ENCODE measurements around the gene MTMR4. TPM values are rescaled to one million over a fixed set of nuclear protein-coding genes. Genes with fewer than 3 reads are reported as not detected.

MTMR4 gene
- polyA plus RNA-seq, 3 donors = 7.2 to 20.7 (median 8.4) TPM

DNA sequence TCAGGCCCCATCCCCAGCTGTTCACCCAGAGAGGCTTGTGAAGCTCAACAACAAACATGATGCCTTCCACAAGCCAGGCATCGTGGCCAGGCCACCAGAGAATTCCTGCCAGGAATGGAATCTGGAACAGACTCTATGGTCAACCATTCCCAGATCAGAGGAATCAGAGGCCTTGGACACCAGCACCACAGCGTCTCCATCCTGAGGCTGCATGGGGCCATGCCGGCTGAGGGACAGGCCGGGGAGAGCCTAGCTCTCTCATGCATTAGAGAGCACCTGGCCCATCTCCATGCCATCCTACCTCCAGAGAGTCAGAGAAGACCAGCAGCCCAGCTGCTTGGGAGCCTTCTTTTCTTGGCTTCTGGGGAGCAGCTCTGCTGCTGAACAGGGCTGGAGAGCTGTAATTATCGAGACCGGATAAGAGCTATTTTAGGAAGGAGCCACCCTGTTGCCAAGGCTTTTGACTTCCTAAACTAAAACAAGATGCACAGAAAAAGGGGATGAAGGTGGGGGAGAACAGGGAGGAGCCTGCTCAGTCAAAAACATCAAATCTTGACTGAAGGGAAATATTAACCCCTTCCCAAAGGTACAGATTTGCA, 24.5 kb upstream of the MTMR4 start:
- Histone ChIP-seq H3K9ac (ENCODE audit: insufficient read depth, low read length, poor library complexity, severe bottlenecking) (no peak overlapping the region), H3K27ac (ENCODE audit: low read depth in 1 of 2, low read length in 2 of 2) (no peak overlapping the region), H3K36me3 (replicated peaks in 1 of 2; ENCODE audit: control insufficient read depth in 1 of 2, insufficient read depth in 2 of 2, low read length in 2 of 2) (no peaks in the 10 kb centered on the region), H3K4me3 (replicated peaks in 1 of 3; ENCODE audit: low read depth in 2 of 3, low read length in 3 of 3) (no peak overlapping the region), H4K20me1 (ENCODE audit: insufficient read depth, low read length) (no peaks in the 10 kb centered on the region), H2AFZ (ENCODE audit: insufficient read depth, low read depth, low read length, poor library complexity, severe bottlenecking) (no peak overlapping the region), H3K4me1 (ENCODE audit: control insufficient read depth in 1 of 2, insufficient read depth in 2 of 2, low read length in 2 of 2) (peaks cover 33% of the 10 kb centered on the region in 2 donors), H3K4me2 (replicated peaks; ENCODE audit: extremely low read depth, low read length, poor library complexity, severe bottlenecking) (peak overlapping the region; percentile 5), H3K79me2 (ENCODE audit: insufficient read depth, low read length) (no peaks in the 10 kb centered on the region), H3K9me3 (replicated peaks in 1 of 2; ENCODE audit: control insufficient read depth in 1 of 2, insufficient read depth in 1 of 2, low read length in 2 of 2) (no peaks in the 10 kb centered on the region), H3K27me3 (ENCODE audit: control insufficient read depth in 2 of 2, insufficient read depth in 2 of 2, low read length in 2 of 2) (no peaks in the 10 kb centered on the region)
- peaks cover 0 to 2% of the 10 kb centered on the region in 2 donors for H3K36me3 Mint-ChIP-seq
- intact Hi-C loops (cut with micrococcal nuclease) = no loop called here
- no peak for DNase-seq
- peak overlapping the region in 1 of 2 donors; percentile 44 for H3K4me3 Mint-ChIP-seq
- no peaks in the 10 kb centered on the region for H3K9me3 Mint-ChIP-seq
- H3K27ac Mint-ChIP-seq = peak overlapping the region in 2 of 7 donors; percentile 7 to 66
- H3K4me1 Mint-ChIP-seq = peaks cover 37% of the 10 kb centered on the region
- TF ChIP-seq, protein P1, sequence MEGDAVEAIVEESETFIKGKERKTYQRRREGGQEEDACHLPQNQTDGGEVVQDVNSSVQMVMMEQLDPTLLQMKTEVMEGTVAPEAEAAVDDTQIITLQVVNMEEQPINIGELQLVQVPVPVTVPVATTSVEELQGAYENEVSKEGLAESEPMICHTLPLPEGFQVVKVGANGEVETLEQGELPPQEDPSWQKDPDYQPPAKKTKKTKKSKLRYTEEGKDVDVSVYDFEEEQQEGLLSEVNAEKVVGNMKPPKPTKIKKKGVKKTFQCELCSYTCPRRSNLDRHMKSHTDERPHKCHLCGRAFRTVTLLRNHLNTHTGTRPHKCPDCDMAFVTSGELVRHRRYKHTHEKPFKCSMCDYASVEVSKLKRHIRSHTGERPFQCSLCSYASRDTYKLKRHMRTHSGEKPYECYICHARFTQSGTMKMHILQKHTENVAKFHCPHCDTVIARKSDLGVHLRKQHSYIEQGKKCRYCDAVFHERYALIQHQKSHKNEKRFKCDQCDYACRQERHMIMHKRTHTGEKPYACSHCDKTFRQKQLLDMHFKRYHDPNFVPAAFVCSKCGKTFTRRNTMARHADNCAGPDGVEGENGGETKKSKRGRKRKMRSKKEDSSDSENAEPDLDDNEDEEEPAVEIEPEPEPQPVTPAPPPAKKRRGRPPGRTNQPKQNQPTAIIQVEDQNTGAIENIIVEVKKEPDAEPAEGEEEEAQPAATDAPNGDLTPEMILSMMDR (IDR thresholded peaks at IDR 0.05) = no peak
- 95% methylated on average over 2 of the region's 6 CpGs for WGBS (ENCODE audit: insufficient coverage)
- H3K27me3 Mint-ChIP-seq (ENCODE audit: low read depth in 3 of 3) = peaks cover 0 to 12% (median 6%) of the 10 kb centered on the region in 3 donors

DNA sequence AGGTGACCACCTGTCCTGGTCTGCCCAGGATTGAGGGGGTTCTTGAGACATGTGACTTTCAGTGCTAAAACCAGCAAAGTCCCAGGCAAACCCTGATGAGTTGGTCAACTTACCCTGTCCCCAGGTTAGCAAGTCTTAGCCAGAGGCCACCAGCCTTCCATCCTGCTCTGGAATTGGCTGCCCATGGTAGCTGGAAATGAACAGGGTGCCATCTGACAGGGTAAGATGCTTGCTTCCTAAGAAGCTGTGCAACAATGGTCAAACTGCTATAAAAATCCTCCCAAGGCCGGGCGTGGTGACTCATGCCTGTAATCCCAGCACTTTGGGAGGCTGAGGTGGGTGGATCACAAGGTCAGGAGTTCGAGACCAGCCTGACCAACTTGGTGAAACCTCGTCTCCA, 22.8 kb upstream of the MTMR4 start:
- Histone ChIP-seq H3K27me3 (ENCODE audit: control insufficient read depth in 2 of 2, insufficient read depth in 2 of 2, low read length in 2 of 2) (peaks cover 2 to 6% of the 10 kb centered on the region in 2 donors), H3K4me3 (replicated peaks in 1 of 3; ENCODE audit: low read depth in 2 of 3, low read length in 3 of 3) (no peak overlapping the region), H3K9ac (ENCODE audit: insufficient read depth, low read length, poor library complexity, severe bottlenecking) (no peak overlapping the region), H3K4me2 (replicated peaks; ENCODE audit: extremely low read depth, low read length, poor library complexity, severe bottlenecking) (no peak overlapping the region), H3K4me1 (ENCODE audit: control insufficient read depth in 1 of 2, insufficient read depth in 2 of 2, low read length in 2 of 2) (peaks cover 48% of the 10 kb centered on the region in 2 donors), H3K27ac (ENCODE audit: low read depth in 1 of 2, low read length in 2 of 2) (no peak overlapping the region), H3K79me2 (ENCODE audit: insufficient read depth, low read length) (no peaks in the 10 kb centered on the region), H2AFZ (ENCODE audit: insufficient read depth, low read depth, low read length, poor library complexity, severe bottlenecking) (no peak overlapping the region), H3K36me3 (replicated peaks in 1 of 2; ENCODE audit: control insufficient read depth in 1 of 2, insufficient read depth in 2 of 2, low read length in 2 of 2) (no peaks in the 10 kb centered on the region), H3K9me3 (replicated peaks in 1 of 2; ENCODE audit: control insufficient read depth in 1 of 2, insufficient read depth in 1 of 2, low read length in 2 of 2) (no peaks in the 10 kb centered on the region), H4K20me1 (ENCODE audit: insufficient read depth, low read length) (no peaks in the 10 kb centered on the region)
- peaks cover 0 to 1% (median 0%) of the 10 kb centered on the region in 7 donors for H3K9me3 Mint-ChIP-seq
- intact Hi-C loops (cut with micrococcal nuclease) = no loop called here
- H3K4me1 Mint-ChIP-seq = peaks cover 53% of the 10 kb centered on the region
- no peak overlapping the region for H3K4me3 Mint-ChIP-seq
- H3K27ac Mint-ChIP-seq = no peak overlapping the region
- TF ChIP-seq, protein P1 (IDR thresholded peaks at IDR 0.05) = no peak
- peaks cover 6 to 17% (median 12%) of the 10 kb centered on the region in 3 donors for H3K27me3 Mint-ChIP-seq (ENCODE audit: low read depth in 3 of 3)
- DNase-seq = no peak
- no CpG with 5 or more reads among the region's 4 CpGs for WGBS (ENCODE audit: insufficient coverage)
- H3K36me3 Mint-ChIP-seq = peaks cover 2 to 12% of the 10 kb centered on the region in 2 donors

Measured in CD14-positive monocyte (primary cell).